ENCODE data around the gene THOC6.
A peak's percentile ranks its signal among the peaks of the same experiment; 100 is the strongest.
"Not testable (repeated sequence)": the region's sequence is repeated elsewhere in the genome, so short reads cannot be mapped to it uniquely, and the experiment has no call there.

THOC6 gene

GRCh38 chr16:3053330-3053710 lies 29.5 kb downstream of the THOC6 start:
- H3F3A ChIP-seq (ENCODE audit: control insufficient read depth, insufficient read depth); H3K4me3 ChIP-seq (ENCODE audit: low read length); H3K4me2 ChIP-seq (ENCODE audit: low read length); H3K9me2 ChIP-seq (replicated peaks; ENCODE audit: control insufficient read depth, low read length); H4K20me1 ChIP-seq (ENCODE audit: control insufficient read depth, insufficient read depth, low read depth, low read length); H3K27ac ChIP-seq (ENCODE audit: low read depth, low read length); H3K79me2 ChIP-seq (ENCODE audit: control insufficient read depth, low read length); H3K36me3 ChIP-seq (ENCODE audit: control insufficient read depth, low read length); H3K27me3 ChIP-seq (ENCODE audit: control insufficient read depth, low read length); H3K9me3 ChIP-seq (ENCODE audit: control insufficient read depth, insufficient read depth, low read length): not testable (repeated sequence)
- peaks cover 51% of the 10 kb centered on the region for H3K4me1 ChIP-seq (ENCODE audit: control insufficient read depth, low read length)

- Histone ChIP-seq H3K9me2 (replicated peaks; ENCODE audit: control insufficient read depth, low read length) (no peaks in the 10 kb centered on the region), H3K4me2 (ENCODE audit: low read length) (peak overlapping the region; percentile 80), H3K79me2 (ENCODE audit: control insufficient read depth, low read length) (no peaks in the 10 kb centered on the region), H3F3A (ENCODE audit: control insufficient read depth, insufficient read depth) (0 out of 2 replicates have a peak, but pooled peaks cover 3% of the 10 kb centered on the region), H3K27me3 (ENCODE audit: control insufficient read depth, low read length) (no peaks in the 10 kb centered on the region), H3K4me1 (ENCODE audit: control insufficient read depth, low read length) (peaks cover 57% of the 10 kb centered on the region), H3K4me3 (ENCODE audit: low read length) (peak overlapping the region; percentile 65), H3K27ac (ENCODE audit: low read depth, low read length) (peak overlapping the region; percentile 70), H3K9me3 (ENCODE audit: control insufficient read depth, insufficient read depth, low read length) (no peaks in the 10 kb centered on the region), H4K20me1 (ENCODE audit: control insufficient read depth, insufficient read depth, low read depth, low read length) (no peaks in the 10 kb centered on the region), H3K36me3 (ENCODE audit: control insufficient read depth, low read length) (no peaks in the 10 kb centered on the region)
- TF ChIP-seq CTCF (IDR thresholded peaks at IDR 0.05; ENCODE audit: low read depth, low read length, poor library complexity, severe bottlenecking) = no peak
- no peak for TF ChIP-seq EZH2phosphoT487 (IDR thresholded peaks at IDR 0.05; ENCODE audit: borderline replicate concordance, low read length)
Measured at GRCh38 chr16:3054965-3055733, 31.3 kb downstream of the THOC6 start.

DNA sequence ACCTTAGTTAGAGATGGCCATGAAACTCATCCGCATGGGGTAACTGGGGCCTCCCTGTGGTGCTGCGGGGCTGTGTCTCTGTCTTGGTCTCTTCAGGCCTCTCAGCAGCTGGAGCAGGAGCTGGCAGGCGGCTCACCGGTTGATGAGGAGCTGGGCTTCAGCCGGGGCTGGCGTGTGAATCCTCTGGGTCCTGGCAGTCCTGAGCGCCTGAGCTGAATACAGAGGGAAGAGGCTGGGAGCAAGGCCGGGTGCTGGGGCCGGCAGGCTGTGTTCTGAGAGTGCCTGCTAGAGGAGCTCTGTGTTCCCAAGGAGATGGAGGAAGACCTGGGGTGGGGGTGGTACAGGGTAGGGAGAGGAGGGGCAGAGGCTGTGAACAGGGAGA lies 31.9 kb downstream of the THOC6 start:
- H3K4me2 ChIP-seq (ENCODE audit: low read length) = peak overlapping the region; percentile 80
- peak overlapping the region; percentile 70 for H3K27ac ChIP-seq (ENCODE audit: low read depth, low read length)

GRCh38 chr16:3056336-3057180 lies 32.7 kb downstream of the THOC6 start:
- H3K27ac ChIP-seq (ENCODE audit: low read depth, low read length) = no peak overlapping the region
- no peaks in the 10 kb centered on the region for H4K20me1 ChIP-seq (ENCODE audit: control insufficient read depth, insufficient read depth, low read depth, low read length)
- H3K4me2 ChIP-seq (ENCODE audit: low read length) = peak overlapping the region; percentile 80; the same call in 1 of the 2 replicates
- H3F3A ChIP-seq (ENCODE audit: control insufficient read depth, insufficient read depth) = 0 out of 2 replicates have a peak, but pooled peaks cover 3% of the 10 kb centered on the region
- TF ChIP-seq EZH2phosphoT487 (IDR thresholded peaks at IDR 0.05; ENCODE audit: borderline replicate concordance, low read length) (no peak), CTCF (IDR thresholded peaks at IDR 0.05; ENCODE audit: low read depth, low read length, poor library complexity, severe bottlenecking) (no peak)
- H3K9me3 ChIP-seq (ENCODE audit: control insufficient read depth, insufficient read depth, low read length) = no peaks in the 10 kb centered on the region
- H3K27me3 ChIP-seq (ENCODE audit: control insufficient read depth, low read length) = no peaks in the 10 kb centered on the region
- H3K36me3 ChIP-seq (ENCODE audit: control insufficient read depth, low read length) = no peaks in the 10 kb centered on the region
- H3K4me1 ChIP-seq (ENCODE audit: control insufficient read depth, low read length) = peaks cover 43% of the 10 kb centered on the region
- H3K79me2 ChIP-seq (ENCODE audit: control insufficient read depth, low read length) = no peaks in the 10 kb centered on the region
- H3K9me2 ChIP-seq (replicated peaks; ENCODE audit: control insufficient read depth, low read length) = no peaks in the 10 kb centered on the region
- no peak overlapping the region for H3K4me3 ChIP-seq (ENCODE audit: low read length)

More for the DNA sequence above, 31.9 kb downstream of the THOC6 start:
- Histone ChIP-seq H3K4me1 (ENCODE audit: control insufficient read depth, low read length) (peaks cover 51% of the 10 kb centered on the region), H3K4me3 (ENCODE audit: low read length) (peak overlapping the region; percentile 65)
- H3K9me3 ChIP-seq (ENCODE audit: control insufficient read depth, insufficient read depth, low read length); H3K27me3 ChIP-seq (ENCODE audit: control insufficient read depth, low read length); H4K20me1 ChIP-seq (ENCODE audit: control insufficient read depth, insufficient read depth, low read depth, low read length); H3F3A ChIP-seq (ENCODE audit: control insufficient read depth, insufficient read depth); H3K79me2 ChIP-seq (ENCODE audit: control insufficient read depth, low read length); H3K9me2 ChIP-seq (replicated peaks; ENCODE audit: control insufficient read depth, low read length); H3K36me3 ChIP-seq (ENCODE audit: control insufficient read depth, low read length): not testable (repeated sequence)

Data from DOHH2 (cell line).